ES-I3 (cell line): ENCODE data around the gene RIMBP2.

Source experiments
- H3K36me3 ChIP-seq: 2 replicates; pipeline ENCODE4 v1.6.1; 2013; ENCODE audit warnings: mild to moderate bottlenecking, low read length, control low read depth, moderate library complexity; ENCODE audit not compliant: insufficient read depth
- H3K4me1 ChIP-seq: 2 replicates; pipeline ENCODE4 v1.6.1; 2013; ENCODE audit warnings: mild to moderate bottlenecking, control low read depth, low read length; ENCODE audit not compliant: insufficient read depth
- H3K9ac ChIP-seq: 2 replicates; pipeline ENCODE4 v1.6.1; 2013; ENCODE audit warnings: low read depth, mild to moderate bottlenecking, low read length, moderate library complexity
- H3K9me3 ChIP-seq: 2 replicates; pipeline ENCODE4 v1.6.1; 2013; ENCODE audit warnings: mild to moderate bottlenecking, low read length, moderate library complexity; ENCODE audit not compliant: control insufficient read depth, insufficient read depth

Gene RIMBP2

DNA sequence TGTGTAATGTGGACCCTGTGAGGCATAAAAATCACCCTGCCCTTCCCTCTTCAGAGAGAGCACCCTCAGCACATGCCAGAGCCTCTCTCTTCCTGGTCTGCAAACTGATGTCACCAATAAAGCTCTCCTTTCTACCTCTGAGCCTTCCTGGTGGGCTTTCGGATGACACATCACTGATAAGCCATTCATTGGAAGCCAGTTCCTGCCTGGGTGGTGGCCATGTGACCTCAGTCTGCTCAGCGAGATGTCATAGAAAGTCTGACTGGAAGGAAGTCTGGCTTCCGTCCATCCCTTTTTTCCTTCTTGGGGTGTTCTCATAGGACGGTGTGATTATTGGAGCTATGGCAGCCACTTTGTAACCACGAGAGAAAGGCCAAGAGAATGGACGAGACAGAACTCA is 282.7 kb downstream of the RIMBP2 start:
- H3K4me1 ChIP-seq: no peaks in the 10 kb centered on the region
- H3K9me3 ChIP-seq: no peaks in the 10 kb centered on the region
- H3K9ac ChIP-seq: no peak overlapping the region
- no peaks in the 10 kb centered on the region for H3K36me3 ChIP-seq

DNA sequence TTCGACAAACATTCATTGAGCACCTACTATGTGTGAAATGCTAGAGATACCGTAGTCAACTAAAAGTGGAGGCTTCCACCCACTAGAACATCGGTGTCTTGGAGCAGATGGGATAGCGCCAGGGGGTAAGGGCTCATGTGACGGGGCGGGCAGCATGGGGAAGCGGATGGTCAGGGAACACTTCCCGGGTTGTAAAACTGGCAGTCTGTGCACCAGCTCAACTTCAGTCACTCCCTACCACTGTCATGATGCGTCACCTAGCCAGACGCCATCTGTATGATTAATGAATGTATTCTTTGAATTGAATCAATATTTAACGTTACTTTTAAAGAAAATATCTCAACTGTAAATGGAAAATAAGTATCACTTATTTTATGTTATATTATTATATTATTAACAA is 284.9 kb downstream of the RIMBP2 start:
- H3K9me3 ChIP-seq: no peaks in the 10 kb centered on the region
- no peak overlapping the region for H3K9ac ChIP-seq
- H3K36me3 ChIP-seq: no peaks in the 10 kb centered on the region
- H3K4me1 ChIP-seq: no peaks in the 10 kb centered on the region

DNA sequence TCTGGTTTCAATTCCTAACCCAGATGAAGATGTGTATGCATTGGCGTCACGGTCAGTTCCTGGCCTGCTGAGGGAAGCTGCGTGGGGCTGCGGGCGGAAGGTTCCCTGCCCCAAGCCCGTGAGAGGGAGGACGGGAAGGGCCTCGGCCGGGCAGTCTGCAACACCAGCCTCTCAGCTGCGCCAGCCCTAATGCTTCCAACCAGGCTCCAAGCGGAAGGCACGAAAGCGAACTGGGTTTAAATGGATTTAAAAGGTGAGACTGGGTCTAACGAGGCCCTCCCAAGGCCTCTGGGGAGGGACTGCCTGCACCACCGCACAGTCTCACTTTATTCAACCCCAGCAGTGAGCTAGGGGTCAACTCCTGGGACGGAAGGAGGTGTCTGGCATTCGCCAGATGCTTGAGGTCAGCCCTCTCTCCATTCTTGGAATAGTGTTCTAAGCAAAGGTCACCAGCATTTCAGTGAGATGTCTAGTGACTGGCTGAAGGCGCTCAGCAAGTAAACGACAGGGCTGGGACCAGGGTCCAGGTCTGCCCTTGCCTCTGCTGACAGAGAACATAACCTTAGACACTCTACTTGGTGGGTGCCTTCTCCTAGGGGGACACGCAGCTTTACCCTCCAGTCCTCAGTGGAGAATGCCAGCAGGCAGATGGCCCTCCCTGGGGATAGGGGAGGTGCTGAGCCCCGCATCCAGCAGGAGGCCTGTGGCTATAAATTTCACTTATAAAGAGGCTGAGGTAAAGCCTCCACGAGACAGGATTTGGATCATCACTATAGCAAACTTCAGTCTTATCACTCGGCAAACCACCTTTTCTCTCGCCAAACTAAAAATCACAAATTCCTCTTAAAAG is 286.2 kb downstream of the RIMBP2 start:
- Histone ChIP-seq H3K36me3 (no peaks in the 10 kb centered on the region), H3K9me3 (no peaks in the 10 kb centered on the region), H3K9ac (no peak overlapping the region; the same call in 1 of the 2 replicates), H3K4me1 (no peaks in the 10 kb centered on the region)

DNA sequence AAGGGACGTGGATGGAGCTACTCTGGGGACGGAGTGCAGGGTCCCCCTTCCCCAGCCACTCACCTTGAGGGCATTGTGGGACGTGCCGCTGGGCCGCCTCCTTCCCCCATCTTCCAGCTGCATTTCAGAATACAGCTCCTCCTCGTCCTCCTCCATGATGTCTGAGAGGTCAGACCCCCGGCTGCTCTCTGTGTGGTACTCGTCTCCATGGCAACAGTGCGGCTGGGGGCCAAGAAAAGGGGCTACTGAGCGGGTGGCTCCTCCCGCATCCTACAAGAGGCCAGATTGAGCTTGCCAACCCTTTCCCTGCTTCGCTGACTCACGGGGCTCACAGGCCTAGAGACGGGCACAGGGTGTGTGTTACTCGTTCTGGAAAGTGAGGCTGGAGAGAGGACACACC is 288.0 kb downstream of the RIMBP2 start:
- Histone ChIP-seq H3K4me1 (no peaks in the 10 kb centered on the region), H3K9me3 (no peaks in the 10 kb centered on the region), H3K36me3 (no peaks in the 10 kb centered on the region), H3K9ac (no peak overlapping the region)

DNA sequence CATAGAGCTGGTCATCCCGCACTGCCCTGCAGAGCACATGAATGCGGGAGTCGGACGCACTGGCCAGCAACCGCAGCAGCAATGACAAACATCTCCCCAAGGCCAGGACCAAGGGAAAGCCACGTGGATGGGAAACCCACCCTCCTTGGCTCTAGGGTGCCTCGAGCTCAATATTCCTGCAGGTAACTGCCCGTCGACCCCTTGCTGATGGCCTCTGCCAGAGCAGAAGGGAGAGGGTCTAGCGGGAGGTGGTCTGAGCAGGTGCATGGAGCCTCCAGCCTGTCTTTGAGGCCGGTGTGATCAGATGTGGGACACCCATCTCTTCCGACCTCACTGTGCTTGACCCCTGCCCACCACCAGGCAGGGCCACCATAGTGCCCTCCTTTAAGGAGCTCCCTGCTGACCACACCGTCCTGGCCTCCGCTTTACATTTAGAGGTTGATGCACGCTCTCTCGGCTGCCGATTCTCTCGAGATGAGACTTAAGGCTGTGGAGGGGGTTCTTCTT is 288.7 kb downstream of the RIMBP2 start:
- Histone ChIP-seq H3K9me3 (no peaks in the 10 kb centered on the region), H3K9ac (no peak overlapping the region), H3K36me3 (no peaks in the 10 kb centered on the region), H3K4me1 (no peaks in the 10 kb centered on the region)

DNA sequence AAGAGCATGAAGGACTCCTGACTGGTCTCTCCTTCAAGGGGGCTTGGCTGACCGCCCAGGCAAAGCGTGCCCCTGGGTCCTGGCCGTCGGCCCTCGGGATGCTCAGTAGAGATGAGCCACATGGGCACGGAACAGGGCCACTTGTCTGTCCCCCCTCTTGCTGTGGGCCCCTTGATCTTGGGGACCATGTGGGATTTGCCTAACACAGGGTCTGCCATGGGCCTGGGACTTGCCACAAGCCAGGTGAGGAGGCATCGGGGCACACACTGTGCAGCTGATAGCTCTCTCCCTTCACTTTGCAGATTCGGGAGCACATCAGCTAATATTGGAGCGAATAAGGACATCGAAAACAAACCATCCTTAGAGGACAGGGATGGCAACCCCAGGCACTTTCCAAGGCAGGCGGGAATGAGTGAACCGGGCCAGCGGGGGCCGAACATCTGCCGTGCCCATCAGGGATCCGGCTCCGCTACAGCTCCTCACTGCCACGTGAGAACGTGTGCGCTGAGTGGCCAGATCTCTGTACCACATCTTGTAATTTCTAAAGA is 290.3 kb downstream of the RIMBP2 start:
- Histone ChIP-seq H3K4me1 (no peaks in the 10 kb centered on the region), H3K9me3 (no peaks in the 10 kb centered on the region), H3K9ac (no peak overlapping the region), H3K36me3 (no peaks in the 10 kb centered on the region)

DNA sequence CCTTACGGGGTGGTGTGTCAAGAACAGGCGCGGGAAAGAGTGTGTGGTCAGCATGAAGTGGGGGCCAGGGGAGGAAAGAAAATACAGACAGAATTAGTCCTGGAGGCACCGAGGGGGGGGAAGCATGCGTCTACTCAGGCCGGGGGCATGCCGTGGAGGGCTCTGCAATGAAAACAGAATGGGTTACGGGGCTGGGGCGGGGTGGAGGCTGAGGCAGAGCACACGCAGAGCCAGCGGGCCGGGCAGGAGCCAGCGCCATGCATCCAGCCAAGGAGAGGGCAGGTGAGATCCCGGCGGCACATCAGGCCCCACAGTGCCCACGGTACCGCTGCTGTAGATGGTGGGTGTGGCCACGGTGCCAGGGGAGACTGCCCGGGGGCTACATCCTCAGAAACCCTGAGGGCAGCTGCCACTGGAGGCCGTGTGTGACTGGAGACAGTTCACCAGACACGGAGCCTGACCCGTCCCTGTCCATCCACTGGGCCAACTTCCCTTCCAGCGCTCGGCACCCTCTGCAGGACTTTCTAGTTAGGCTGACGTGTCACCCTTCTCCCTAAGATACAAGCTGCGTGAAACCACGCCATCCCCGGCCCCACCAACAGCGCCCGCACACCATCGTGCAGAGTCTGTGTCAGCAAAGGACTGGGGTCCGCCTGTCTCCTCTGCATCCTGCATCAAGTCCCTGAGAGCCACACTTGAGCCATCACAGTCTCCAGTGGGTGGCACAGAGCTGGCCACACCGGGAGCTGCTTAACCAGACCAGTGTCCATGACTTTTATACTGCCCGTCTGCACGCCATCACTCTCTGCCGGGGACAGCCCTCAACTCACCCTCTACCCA is 291.0 kb downstream of the RIMBP2 start:
- Histone ChIP-seq H3K36me3 (no peaks in the 10 kb centered on the region), H3K4me1 (no peaks in the 10 kb centered on the region), H3K9ac (no peak overlapping the region), H3K9me3 (no peaks in the 10 kb centered on the region)

DNA sequence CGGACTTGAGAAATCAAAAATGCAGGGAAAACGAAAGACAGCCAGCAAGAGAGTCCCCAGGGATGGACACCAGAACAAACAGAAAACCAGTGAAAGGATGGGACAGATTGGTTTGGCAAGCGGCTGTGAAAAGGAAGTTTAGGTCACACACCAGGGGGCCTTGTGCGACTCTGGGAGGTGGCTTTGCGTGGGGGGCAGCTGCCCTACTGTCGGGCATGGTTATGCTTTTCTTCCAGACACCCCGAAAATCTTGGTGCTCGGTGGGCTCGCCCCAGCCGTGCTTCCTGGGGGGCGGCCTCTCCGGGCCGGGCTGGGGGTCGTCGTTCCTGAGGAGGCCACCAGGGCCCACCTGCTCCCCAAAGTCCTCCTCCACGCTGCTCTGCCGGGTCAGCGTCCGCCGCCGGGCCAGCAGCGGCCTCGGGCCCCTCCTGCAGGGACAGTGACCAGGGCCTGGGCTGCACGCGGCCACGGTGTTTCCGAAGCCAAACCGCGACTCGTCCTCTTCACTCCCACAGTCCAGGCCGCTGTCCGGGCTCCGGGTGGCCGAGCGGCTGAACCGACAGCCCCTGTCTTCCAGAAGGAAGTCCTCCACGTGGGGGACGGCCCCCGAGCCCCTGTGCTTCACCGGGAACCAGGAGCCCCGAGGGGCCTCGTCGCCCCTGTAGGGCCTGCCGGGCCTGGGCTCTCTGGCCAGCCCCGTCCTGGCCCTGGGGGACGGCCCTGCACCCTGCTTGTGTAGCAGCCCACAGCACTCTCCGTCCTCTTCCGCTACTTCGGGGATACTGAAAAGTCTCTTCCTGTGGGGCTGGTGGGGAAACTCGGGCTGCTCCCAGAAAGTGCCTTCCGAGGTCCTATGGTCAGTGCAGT is 291.9 kb downstream of the RIMBP2 start:
- Histone ChIP-seq H3K9ac (no peak overlapping the region), H3K9me3 (no peaks in the 10 kb centered on the region), H3K36me3 (no peaks in the 10 kb centered on the region), H3K4me1 (no peaks in the 10 kb centered on the region)

DNA sequence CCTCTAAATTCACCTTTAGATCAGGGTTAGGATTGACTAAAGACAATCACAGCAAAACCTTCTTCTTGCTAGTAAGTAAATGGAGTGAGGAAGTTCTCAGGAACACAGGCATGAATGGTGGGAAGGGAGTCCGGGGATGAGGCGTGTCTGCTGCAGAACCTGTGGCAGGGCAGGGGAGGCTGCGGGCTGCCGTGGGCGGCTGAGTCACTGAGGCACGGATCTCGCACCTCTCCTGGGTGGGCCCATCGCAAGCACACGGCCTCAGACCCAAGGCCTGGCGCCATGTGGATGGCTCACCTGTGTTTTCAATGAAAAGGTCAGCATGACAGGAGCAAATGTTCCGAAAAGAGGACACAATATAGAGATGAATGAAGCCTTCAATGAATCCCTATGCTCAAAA is 293.0 kb downstream of the RIMBP2 start:
- Histone ChIP-seq H3K9me3 (no peaks in the 10 kb centered on the region), H3K9ac (no peak overlapping the region), H3K36me3 (no peaks in the 10 kb centered on the region), H3K4me1 (no peaks in the 10 kb centered on the region)

DNA sequence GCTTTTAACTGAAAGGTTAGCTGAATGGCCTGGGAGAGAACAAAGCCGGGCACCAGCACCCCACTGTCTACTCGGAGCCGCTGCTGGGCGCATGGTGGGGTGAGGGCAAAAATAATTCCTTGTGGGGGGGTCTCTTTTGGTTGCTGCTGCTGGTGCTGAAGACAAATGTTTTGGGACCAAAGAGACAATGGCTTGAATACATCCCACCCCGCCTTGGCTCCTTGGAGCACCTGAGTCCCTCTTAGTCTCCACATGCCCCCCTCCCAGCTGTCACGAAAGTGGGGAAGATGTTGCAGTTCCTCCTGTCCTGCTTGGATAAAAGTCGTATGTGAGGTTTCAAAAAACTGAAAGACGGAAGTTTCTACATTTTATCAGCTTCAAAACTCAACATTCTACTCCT is 293.4 kb downstream of the RIMBP2 start:
- no peak overlapping the region for H3K9ac ChIP-seq
- no peaks in the 10 kb centered on the region for H3K9me3 ChIP-seq
- no peaks in the 10 kb centered on the region for H3K36me3 ChIP-seq
- H3K4me1 ChIP-seq: no peaks in the 10 kb centered on the region

DNA sequence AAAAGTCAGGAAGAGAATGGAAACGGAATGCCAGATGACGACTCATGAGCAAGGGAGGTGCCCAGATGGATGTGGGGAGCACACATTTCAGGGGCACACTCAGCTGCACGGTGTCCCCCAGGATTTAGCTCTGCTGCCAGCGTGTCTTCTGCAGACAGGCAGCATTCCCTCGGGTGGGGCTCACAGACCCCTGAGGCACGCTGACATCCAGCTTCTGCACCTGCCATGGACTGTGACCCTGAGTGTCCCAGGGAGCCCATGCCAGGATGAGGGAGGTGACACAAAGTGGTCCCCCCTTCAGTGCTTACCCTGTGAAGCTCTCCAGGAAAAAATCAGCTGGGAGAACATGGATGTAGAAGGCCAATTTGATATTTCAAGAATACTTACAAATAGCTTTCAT is 294.2 kb downstream of the RIMBP2 start:
- H3K4me1 ChIP-seq: no peaks in the 10 kb centered on the region
- no peaks in the 10 kb centered on the region for H3K36me3 ChIP-seq
- no peak overlapping the region for H3K9ac ChIP-seq
- H3K9me3 ChIP-seq: no peaks in the 10 kb centered on the region

DNA sequence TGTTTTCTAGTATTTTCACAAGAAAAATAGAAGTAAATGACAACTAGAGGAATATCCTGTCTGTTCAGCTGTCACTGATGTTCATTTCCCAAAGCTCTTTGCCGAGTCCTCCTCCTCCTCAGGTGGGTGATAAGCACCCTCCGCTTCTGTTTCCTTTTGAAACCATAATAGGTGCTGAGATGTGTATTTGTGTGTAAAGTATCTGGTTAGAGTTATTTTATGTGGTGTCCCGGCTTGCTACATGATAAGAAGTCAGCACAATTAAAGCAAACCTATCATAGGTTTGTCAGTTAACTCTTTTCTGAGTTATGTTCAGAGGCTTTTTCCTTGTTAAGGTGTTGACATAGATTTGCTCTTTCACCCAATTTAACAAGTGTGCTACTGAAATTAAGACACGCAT is 296.0 kb downstream of the RIMBP2 start:
- H3K9me3 ChIP-seq: no peaks in the 10 kb centered on the region
- H3K4me1 ChIP-seq: no peaks in the 10 kb centered on the region
- no peaks in the 10 kb centered on the region for H3K36me3 ChIP-seq
- no peak overlapping the region for H3K9ac ChIP-seq

DNA sequence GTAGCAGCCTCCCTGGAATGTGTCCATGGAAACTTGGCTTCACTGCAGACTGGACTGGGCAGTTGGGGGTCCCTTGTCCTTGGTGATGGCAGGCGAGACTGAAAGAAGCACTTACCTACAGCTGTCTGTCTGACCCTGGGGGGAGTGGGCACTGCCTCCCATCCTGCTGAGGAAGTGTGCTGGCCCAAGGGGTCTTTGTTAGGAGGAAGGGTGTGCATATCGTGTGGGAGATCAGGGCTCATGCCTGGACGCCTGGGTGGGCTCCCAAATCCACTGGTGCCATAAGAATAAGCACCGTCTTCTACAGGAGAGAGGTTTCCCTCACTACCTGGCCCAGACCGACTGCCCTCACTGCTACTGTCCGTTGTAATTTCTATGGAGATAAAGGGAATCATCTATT is 297.0 kb downstream of the RIMBP2 start:
- Histone ChIP-seq H3K4me1 (no peaks in the 10 kb centered on the region), H3K9ac (no peak overlapping the region), H3K9me3 (no peaks in the 10 kb centered on the region), H3K36me3 (no peaks in the 10 kb centered on the region)

DNA sequence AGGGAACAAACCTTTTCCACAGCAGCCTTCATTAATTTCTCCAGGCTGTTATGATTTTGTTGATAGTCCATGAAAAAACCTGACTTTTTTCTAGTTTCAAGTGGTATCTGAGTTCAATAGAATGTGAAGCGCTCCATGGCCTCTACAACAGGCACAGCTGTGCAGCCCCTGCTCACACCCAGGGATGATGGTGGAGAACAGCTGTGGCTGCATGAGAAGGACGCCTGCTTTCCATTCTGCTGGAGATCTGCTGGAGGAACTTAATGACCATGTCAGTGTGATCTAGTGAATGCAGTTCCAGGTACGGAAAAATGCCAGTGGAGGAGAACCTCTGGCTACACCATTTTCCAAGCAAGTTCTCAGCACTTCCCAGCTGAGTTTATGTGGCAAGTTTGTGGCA is 297.8 kb downstream of the RIMBP2 start:
- H3K9ac ChIP-seq: no peak overlapping the region
- no peaks in the 10 kb centered on the region for H3K9me3 ChIP-seq
- no peaks in the 10 kb centered on the region for H3K4me1 ChIP-seq
- H3K36me3 ChIP-seq: no peaks in the 10 kb centered on the region
